IPS-20b (cell line): ENCODE data around the gene AGAP1.

Experiments used
- H3K27ac ChIP-seq: one replicate; pipeline ENCODE4 v1.5.1; 2013; ENCODE audit warnings: low read length
- H3K27me3 ChIP-seq: 2 replicates; pipeline ENCODE4 v1.6.1; 2013; ENCODE audit warnings: mild to moderate bottlenecking, low read length, inconsistent platforms; ENCODE audit not compliant: insufficient read depth
- H3K36me3 ChIP-seq: 2 replicates; pipeline ENCODE4 v1.6.1; 2013; ENCODE audit warnings: low read depth, mild to moderate bottlenecking, inconsistent platforms, low read length, moderate library complexity; ENCODE audit not compliant: insufficient read depth
- H3K4me1 ChIP-seq: 2 replicates; pipeline ENCODE4 v1.6.1; 2013; ENCODE audit warnings: mild to moderate bottlenecking, control low read depth, inconsistent platforms, low read length, moderate library complexity; ENCODE audit not compliant: insufficient read depth
- H3K4me3 ChIP-seq: 2 replicates; pipeline ENCODE4 v1.5.1; 2013; ENCODE audit warnings: mild to moderate bottlenecking, low read length, inconsistent platforms
- H3K9ac ChIP-seq: 2 replicates; pipeline ENCODE4 v1.6.1; 2013; ENCODE audit warnings: low read depth, mild to moderate bottlenecking, inconsistent platforms, low read length, moderate library complexity
- H3K9me3 ChIP-seq: 2 replicates; pipeline ENCODE4 v1.6.1; 2013; ENCODE audit warnings: mild to moderate bottlenecking, low read depth, low read length, inconsistent platforms; ENCODE audit not compliant: insufficient read depth

The AGAP1 gene

GRCh38 chr2:235651643-235652042 is 157.8 kb downstream of the AGAP1 start:
- Histone ChIP-seq H3K36me3 (no peaks in the 10 kb centered on the region), H3K4me1 (no peaks in the 10 kb centered on the region), H3K27ac (no peak overlapping the region), H3K4me3 (no peak overlapping the region), H3K9ac (no peak overlapping the region), H3K27me3 (no peaks in the 10 kb centered on the region), H3K9me3 (no peaks in the 10 kb centered on the region)

- Histone ChIP-seq H3K4me1 (peaks cover 19% of the 10 kb centered on the region), H3K36me3 (no peaks in the 10 kb centered on the region), H3K4me3 (no peak overlapping the region), H3K27me3 (no peaks in the 10 kb centered on the region), H3K9me3 (no peaks in the 10 kb centered on the region), H3K27ac (no peak overlapping the region), H3K9ac (no peak overlapping the region)
These were observed 160.4 kb downstream of the AGAP1 start for GRCh38 chr2:235654103-235654813.

- Histone ChIP-seq H3K27me3 (no peaks in the 10 kb centered on the region), H3K9me3 (no peaks in the 10 kb centered on the region), H3K27ac (peak overlapping the region; percentile 84), H3K4me3 (peak overlapping the region; percentile 58), H3K4me1 (peaks cover 40% of the 10 kb centered on the region), H3K36me3 (no peaks in the 10 kb centered on the region), H3K9ac (peak overlapping the region; percentile 82)
These were observed 164.7 kb downstream of the AGAP1 start for GRCh38 chr2:235658351-235659174.

GRCh38 chr2:235659767-235660322 is 166.0 kb downstream of the AGAP1 start:
- Histone ChIP-seq H3K27me3 (no peaks in the 10 kb centered on the region), H3K9me3 (no peaks in the 10 kb centered on the region), H3K36me3 (no peaks in the 10 kb centered on the region), H3K9ac (peak overlapping the region; percentile 82; the same call in 1 of the 2 replicates), H3K4me1 (peaks cover 50% of the 10 kb centered on the region), H3K27ac (no peak overlapping the region), H3K4me3 (no peak overlapping the region; the same call in 1 of the 2 replicates)

- H3K4me1 ChIP-seq: peaks cover 57% of the 10 kb centered on the region
- no peak overlapping the region for H3K9ac ChIP-seq
- H3K27me3 ChIP-seq: peaks cover 3% of the 10 kb centered on the region; the same call in 1 of the 2 replicates
- no peaks in the 10 kb centered on the region for H3K36me3 ChIP-seq
- no peak overlapping the region for H3K4me3 ChIP-seq
- H3K27ac ChIP-seq: no peak overlapping the region
- H3K9me3 ChIP-seq: no peaks in the 10 kb centered on the region
These were observed 166.7 kb downstream of the AGAP1 start for GRCh38 chr2:235660484-235661082.

- H3K27me3 ChIP-seq: peaks cover 4% of the 10 kb centered on the region; the same call in 1 of the 2 replicates
- H3K27ac ChIP-seq: no peak overlapping the region
- H3K36me3 ChIP-seq: no peaks in the 10 kb centered on the region
- peaks cover 64% of the 10 kb centered on the region for H3K4me1 ChIP-seq
- H3K9ac ChIP-seq: no peak overlapping the region
- H3K9me3 ChIP-seq: no peaks in the 10 kb centered on the region
- no peak overlapping the region for H3K4me3 ChIP-seq
These were observed 167.5 kb downstream of the AGAP1 start for GRCh38 chr2:235661167-235661937.

- no peak overlapping the region for H3K27ac ChIP-seq
- H3K9ac ChIP-seq: no peak overlapping the region
- peaks cover 63% of the 10 kb centered on the region for H3K4me1 ChIP-seq
- no peaks in the 10 kb centered on the region for H3K9me3 ChIP-seq
- H3K4me3 ChIP-seq: no peak overlapping the region
- peaks cover 4% of the 10 kb centered on the region; the same call in 1 of the 2 replicates for H3K27me3 ChIP-seq
- H3K36me3 ChIP-seq: no peaks in the 10 kb centered on the region
These were observed 168.1 kb downstream of the AGAP1 start for GRCh38 chr2:235661952-235662351.

GRCh38 chr2:235663875-235664274 is 170.0 kb downstream of the AGAP1 start:
- H3K4me1 ChIP-seq: peaks cover 54% of the 10 kb centered on the region
- no peak overlapping the region for H3K4me3 ChIP-seq
- no peak overlapping the region for H3K27ac ChIP-seq
- no peak overlapping the region for H3K9ac ChIP-seq
- H3K27me3 ChIP-seq: peaks cover 4% of the 10 kb centered on the region; the same call in 1 of the 2 replicates
- H3K9me3 ChIP-seq: no peaks in the 10 kb centered on the region
- no peaks in the 10 kb centered on the region for H3K36me3 ChIP-seq

- H3K27me3 ChIP-seq: peaks cover 4% of the 10 kb centered on the region; the same call in 1 of the 2 replicates
- H3K9me3 ChIP-seq: no peaks in the 10 kb centered on the region
- peak overlapping the region; percentile 56; the same call in 1 of the 2 replicates for H3K4me3 ChIP-seq
- H3K36me3 ChIP-seq: no peaks in the 10 kb centered on the region
- peaks cover 40% of the 10 kb centered on the region for H3K4me1 ChIP-seq
- H3K27ac ChIP-seq: no peak overlapping the region
- H3K9ac ChIP-seq: 0 out of 2 replicates have a peak overlapping the region, but pooled peaks have one; percentile 53
These were observed 171.9 kb downstream of the AGAP1 start for GRCh38 chr2:235665661-235666212.

- Histone ChIP-seq H3K36me3 (no peaks in the 10 kb centered on the region), H3K4me1 (peaks cover 35% of the 10 kb centered on the region), H3K27me3 (peaks cover 9% of the 10 kb centered on the region), H3K27ac (no peak overlapping the region), H3K9me3 (no peaks in the 10 kb centered on the region), H3K4me3 (peak overlapping the region; percentile 56; the same call in 1 of the 2 replicates), H3K9ac (peak overlapping the region; percentile 53; the same call in 1 of the 2 replicates)
These were observed 172.5 kb downstream of the AGAP1 start for GRCh38 chr2:235666213-235666781.
